Urothelium cell line (cell line): Measurements from ENCODE around the gene SDK1.
"Not testable (repeated sequence)": the region's sequence is repeated elsewhere in the genome, so short reads cannot be mapped to it uniquely, and the experiment has no call there.

Experiments
- DNase-seq: peaks from one replicate; pipeline ENCODE4 v3.0.0; 2011; ENCODE audit warnings: low spot score, mixed read lengths
- FAIRE-seq: peaks from 2 replicates; lab custom pipeline; 2011; peaks lifted over from hg19 to GRCh38; lab: Jason Lieb, UNC

Gene SDK1

GRCh38 chr7:3928727-3929515 is 627.9 kb downstream of the SDK1 start:
- FAIRE-seq: peak; percentile 70

GRCh38 chr7:3931843-3932242 is 630.8 kb downstream of the SDK1 start:
- DNase-seq (no peak), FAIRE-seq (peak; percentile 92)

More at GRCh38 chr7:3928727-3929515, 627.9 kb downstream of the SDK1 start:
- no peak for DNase-seq

GRCh38 chr7:3937146-3937545 is 636.1 kb downstream of the SDK1 start:
- DNase-seq: no peak
- FAIRE-seq: no peak

- FAIRE-seq (peak; percentile 89), DNase-seq (no peak)
Observed at GRCh38 chr7:3937605-3938004, 636.6 kb downstream of the SDK1 start.

- not testable (repeated sequence) for DNase-seq
- FAIRE-seq: peak; percentile 88
Observed at GRCh38 chr7:3941706-3942105, 640.7 kb downstream of the SDK1 start.

GRCh38 chr7:3942276-3942675 is 641.2 kb downstream of the SDK1 start:
- FAIRE-seq: peak; percentile 86
- no peak for DNase-seq

- DNase-seq (peak; percentile 46), FAIRE-seq (peak; percentile 46)
Observed at GRCh38 chr7:3942816-3943745, 642.0 kb downstream of the SDK1 start.

- FAIRE-seq (peak; percentile 69), DNase-seq (no peak)
Observed at GRCh38 chr7:3943779-3944520, 642.9 kb downstream of the SDK1 start.

GRCh38 chr7:3949242-3949640 is 648.2 kb downstream of the SDK1 start:
- DNase-seq: no peak
- FAIRE-seq: no peak

- FAIRE-seq (peak; percentile 56), DNase-seq (no peak)
Observed at GRCh38 chr7:3950249-3950648, 649.2 kb downstream of the SDK1 start.

GRCh38 chr7:3951316-3952055 is 650.4 kb downstream of the SDK1 start:
- DNase-seq: no peak
- FAIRE-seq: peak; percentile 83

GRCh38 chr7:3953133-3953532 is 652.1 kb downstream of the SDK1 start:
- FAIRE-seq (no peak), DNase-seq (no peak)

- FAIRE-seq (peak; percentile 9), DNase-seq (no peak)
Observed at GRCh38 chr7:3953946-3954345, 652.9 kb downstream of the SDK1 start.

GRCh38 chr7:3955026-3955425 is 654.0 kb downstream of the SDK1 start:
- FAIRE-seq: no peak
- DNase-seq: no peak

- FAIRE-seq (peak; percentile 95), DNase-seq (peak; percentile 79)
Observed at GRCh38 chr7:3955751-3956696, 655.0 kb downstream of the SDK1 start.

- DNase-seq (no peak), FAIRE-seq (no peak)
Observed at GRCh38 chr7:3956949-3957348, 655.9 kb downstream of the SDK1 start.

GRCh38 chr7:3957472-3958108 is 656.5 kb downstream of the SDK1 start:
- DNase-seq: no peak
- FAIRE-seq: peak; percentile 82

- FAIRE-seq: no peak
Observed at GRCh38 chr7:3958109-3958483, 657.0 kb downstream of the SDK1 start.

GRCh38 chr7:3959364-3959763 is 658.3 kb downstream of the SDK1 start:
- FAIRE-seq: peak; percentile 48
- DNase-seq: no peak

More at GRCh38 chr7:3958109-3958483, 657.0 kb downstream of the SDK1 start:
- DNase-seq: no peak
